Astrocyte of the cerebellum (primary cell): ENCODE results near the gene C1RL.

Source experiments
- DNase-seq: peaks from one replicate; pipeline ENCODE4 v3.0.0-alpha.2; 2011; ENCODE audit warnings: low read depth
- H3K4me3 ChIP-seq: 2 replicates; pipeline ENCODE4 v1.5.1; 2011; ENCODE audit warnings: mild to moderate bottlenecking, low read depth, low read length, moderate library complexity
- in situ Hi-C: cut with HindIII; loops from 2 replicates; pipeline ENCODE4 v1.10.0; 2017; ENCODE audit warnings: low sequenced_read_pairs
- TF ChIP-seq, protein P1 (sequence below): IDR thresholded peaks from 2 replicates; pipeline ENCODE4 v1.5.1; 2012; ENCODE audit warnings: low read length, low read depth, moderate library complexity, mild to moderate bottlenecking; ENCODE audit errors: missing control alignments

C1RL gene

GRCh38 chr12:7123806-7124522 is 14.9 kb upstream of the C1RL start:
- in situ Hi-C loops = no loop called here
- TF ChIP-seq, protein P1, sequence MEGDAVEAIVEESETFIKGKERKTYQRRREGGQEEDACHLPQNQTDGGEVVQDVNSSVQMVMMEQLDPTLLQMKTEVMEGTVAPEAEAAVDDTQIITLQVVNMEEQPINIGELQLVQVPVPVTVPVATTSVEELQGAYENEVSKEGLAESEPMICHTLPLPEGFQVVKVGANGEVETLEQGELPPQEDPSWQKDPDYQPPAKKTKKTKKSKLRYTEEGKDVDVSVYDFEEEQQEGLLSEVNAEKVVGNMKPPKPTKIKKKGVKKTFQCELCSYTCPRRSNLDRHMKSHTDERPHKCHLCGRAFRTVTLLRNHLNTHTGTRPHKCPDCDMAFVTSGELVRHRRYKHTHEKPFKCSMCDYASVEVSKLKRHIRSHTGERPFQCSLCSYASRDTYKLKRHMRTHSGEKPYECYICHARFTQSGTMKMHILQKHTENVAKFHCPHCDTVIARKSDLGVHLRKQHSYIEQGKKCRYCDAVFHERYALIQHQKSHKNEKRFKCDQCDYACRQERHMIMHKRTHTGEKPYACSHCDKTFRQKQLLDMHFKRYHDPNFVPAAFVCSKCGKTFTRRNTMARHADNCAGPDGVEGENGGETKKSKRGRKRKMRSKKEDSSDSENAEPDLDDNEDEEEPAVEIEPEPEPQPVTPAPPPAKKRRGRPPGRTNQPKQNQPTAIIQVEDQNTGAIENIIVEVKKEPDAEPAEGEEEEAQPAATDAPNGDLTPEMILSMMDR = no peak
- H3K4me3 ChIP-seq = no peak overlapping the region
- no peak for DNase-seq

GRCh38 chr12:7122811-7123769 is 14.1 kb upstream of the C1RL start:
- no peak overlapping the region for H3K4me3 ChIP-seq
- TF ChIP-seq, protein P1 = no peak
- no peak for DNase-seq
- in situ Hi-C loops = no loop called here

DNA sequence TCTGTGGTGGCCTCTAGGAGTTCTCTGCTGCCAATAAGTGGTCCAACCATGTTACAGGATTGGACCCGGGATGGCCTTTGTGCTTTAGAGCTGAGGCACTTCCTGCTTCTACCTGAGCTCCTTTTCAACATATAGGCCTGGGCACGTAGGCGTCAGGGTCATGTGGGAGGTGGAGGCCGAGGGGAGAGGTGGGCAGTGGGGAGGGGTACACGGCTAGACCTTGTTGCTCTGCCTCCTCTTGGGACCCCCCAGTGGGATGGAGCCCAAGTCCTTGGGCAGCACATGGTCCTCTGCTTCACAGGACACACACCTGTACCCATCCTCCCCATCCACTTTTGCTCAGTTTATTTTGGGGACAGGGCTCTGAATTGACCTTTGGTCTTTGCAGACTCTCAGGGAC is 12.3 kb upstream of the C1RL start:
- TF ChIP-seq, protein P1 = no peak
- DNase-seq = no peak
- no peak overlapping the region for H3K4me3 ChIP-seq
- in situ Hi-C loops = no loop called here

DNA sequence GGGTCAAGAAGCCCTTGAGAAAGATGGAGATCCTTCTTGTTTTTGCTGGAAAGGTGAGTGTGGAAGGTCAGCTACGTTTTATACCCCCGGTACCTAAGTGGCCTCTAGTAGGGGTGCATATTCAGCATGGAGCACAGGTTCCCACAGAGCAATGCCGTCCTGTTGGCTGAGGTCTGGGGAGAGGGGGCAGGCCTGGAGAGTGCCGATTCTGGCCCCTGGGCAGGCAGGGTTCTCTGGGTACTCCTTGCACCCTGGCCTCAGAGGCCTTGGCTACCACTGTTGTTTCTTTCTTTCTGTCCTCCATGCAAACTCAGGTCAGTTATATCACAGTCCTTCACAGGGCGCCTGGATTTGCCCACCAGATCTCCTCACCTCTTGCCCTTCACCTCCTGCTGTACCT is 11.2 kb upstream of the C1RL start:
- in situ Hi-C loops = no loop called here
- DNase-seq = no peak

DNA sequence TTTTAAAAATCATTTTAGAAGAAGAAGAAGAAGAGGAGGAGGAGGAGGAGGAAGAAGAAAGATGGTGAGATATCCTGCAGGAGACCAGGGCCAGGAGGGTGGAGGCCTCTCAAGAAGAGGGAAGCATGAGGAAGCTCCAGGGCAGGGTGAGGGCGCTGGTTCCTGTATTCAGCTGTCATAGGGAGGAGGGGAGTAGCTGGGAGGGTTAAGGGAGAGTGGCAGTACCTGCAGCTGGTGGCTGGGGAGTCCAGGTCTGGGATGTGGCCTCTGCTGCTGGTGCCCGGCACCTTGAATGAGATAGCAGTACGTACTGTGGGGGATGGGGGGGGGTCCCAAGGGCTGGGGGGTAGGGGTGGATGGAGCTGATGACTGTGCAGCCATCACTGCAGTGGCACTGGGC is 9.9 kb upstream of the C1RL start:
- H3K4me3 ChIP-seq = no peak overlapping the region
- no peak for DNase-seq
- in situ Hi-C loops = no loop called here
- TF ChIP-seq, protein P1 = no peak

More for the DNA sequence above, 11.2 kb upstream of the C1RL start:
- H3K4me3 ChIP-seq = no peak overlapping the region
- TF ChIP-seq, protein P1 = no peak

DNA sequence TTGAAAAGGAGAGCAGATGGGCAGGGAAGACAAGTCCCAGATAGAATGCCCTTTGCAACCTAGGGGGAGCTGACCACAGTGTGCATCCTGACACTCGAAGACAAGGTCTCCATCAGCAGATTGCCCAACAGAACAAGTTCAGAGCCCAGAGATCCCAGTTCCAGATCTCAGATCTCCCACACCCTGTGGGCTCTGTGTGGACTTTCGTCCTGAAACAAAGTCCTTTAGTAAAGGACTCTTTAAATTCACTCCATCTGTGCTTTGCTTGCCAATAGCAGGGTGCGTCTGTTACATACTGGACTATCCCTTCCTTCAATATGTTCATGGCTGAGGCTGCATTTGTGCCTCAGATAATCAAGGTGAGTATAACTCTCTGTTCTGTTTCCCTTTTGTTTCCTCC is 8.7 kb upstream of the C1RL start:
- in situ Hi-C loops = no loop called here
- DNase-seq = no peak
- H3K4me3 ChIP-seq = no peak overlapping the region
- TF ChIP-seq, protein P1 = no peak
